Tibial nerve (tissue), 4 donors: ENCODE data around the gene TMEM62. TPM values are rescaled to one million over a fixed set of nuclear protein-coding genes. Genes with fewer than 3 reads are reported as not detected.

Experiments used
- DNase-seq, 2 donors: peaks; one replicate each; pipeline ENCODE4 v3.0.0-alpha.2; 2019; ENCODE audit warnings: low spot score in 2 of 2
- H3K27ac ChIP-seq, 4 donors: fragments of 200-600 bp; sonication (generic) in 3 of 4; one replicate each; pipeline ENCODE4 v1.5.1; 2017 to 2019; ENCODE audit warnings: mild to moderate bottlenecking in 1 of 4
- H3K27me3 ChIP-seq, 2 donors: fragments of 200-600 bp; sonication (generic) in 1 of 2; one replicate each; pipeline versions ENCODE4 v1.5.1 to v1.6.0; 2017 to 2019
- H3K36me3 ChIP-seq, 3 donors: fragments of 200-600 bp; sonication (generic); one replicate each; pipeline ENCODE4 v1.5.1; 2018 to 2019
- H3K4me1 ChIP-seq, 4 donors: fragments of 200-600 bp; sonication (generic) in 3 of 4; one replicate each; pipeline ENCODE4 v1.5.1; 2017 to 2019
- H3K4me3 ChIP-seq, 4 donors: fragments of 200-600 bp; sonication (generic) in 3 of 4; one replicate each; pipeline ENCODE4 v1.5.1; 2017 to 2019; ENCODE audit warnings: mild to moderate bottlenecking in 1 of 4, moderate library complexity in 1 of 4
- H3K9me3 ChIP-seq, 4 donors: fragments of 200-600 bp; sonication (generic) in 3 of 4; one replicate each; pipeline ENCODE4 v1.5.1; 2017 to 2019
- EP300 ChIP-seq, 2 donors: sonication (generic); formaldehyde crosslinking; IDR thresholded peaks; one replicate each; pipeline ENCODE4 v1.6.1; 2017; ENCODE audit warnings: antibody characterized with exemption in 2 of 2, mild to moderate bottlenecking in 1 of 2
- POLR2A ChIP-seq, 2 donors: fragments of 450-650 bp; IDR thresholded peaks; one replicate each; pipeline ENCODE4 v1.6.1; 2017; ENCODE audit warnings: antibody characterized with exemption in 2 of 2, mild to moderate bottlenecking in 2 of 2, moderate library complexity in 2 of 2
- WGBS, 2 donors: methylation state at CpG; one replicate each; pipeline ENCODE4 v1.1.5; 2018; 5-methylcytosine and 5-hydroxymethylcytosine counted together
- total RNA-seq, 4 donors: library from RNA; depleted of rRNA; stranded (reverse); fragments of >200 nt; gene quantifications; one replicate each; pipeline ENCODE4 v1.1.0, GENCODE V29; 2016
- TF ChIP-seq, protein P1 (sequence below), 5 experiments: fragments of 200-600 bp in 3 of 5; fragments of 450-650 bp in 2 of 5; sonication (generic) in 3 of 5; IDR thresholded peaks; one replicate each; pipeline ENCODE4 v1.5.1; 2016 to 2019; ENCODE audit warnings: antibody characterized with exemption in 5 of 5, mild to moderate bottlenecking in 3 of 5, moderate library complexity in 2 of 5

TMEM62 gene
- total RNA-seq, 4 donors from 2014 or later = 19.5 to 49.8 (median 35.6) TPM

DNA sequence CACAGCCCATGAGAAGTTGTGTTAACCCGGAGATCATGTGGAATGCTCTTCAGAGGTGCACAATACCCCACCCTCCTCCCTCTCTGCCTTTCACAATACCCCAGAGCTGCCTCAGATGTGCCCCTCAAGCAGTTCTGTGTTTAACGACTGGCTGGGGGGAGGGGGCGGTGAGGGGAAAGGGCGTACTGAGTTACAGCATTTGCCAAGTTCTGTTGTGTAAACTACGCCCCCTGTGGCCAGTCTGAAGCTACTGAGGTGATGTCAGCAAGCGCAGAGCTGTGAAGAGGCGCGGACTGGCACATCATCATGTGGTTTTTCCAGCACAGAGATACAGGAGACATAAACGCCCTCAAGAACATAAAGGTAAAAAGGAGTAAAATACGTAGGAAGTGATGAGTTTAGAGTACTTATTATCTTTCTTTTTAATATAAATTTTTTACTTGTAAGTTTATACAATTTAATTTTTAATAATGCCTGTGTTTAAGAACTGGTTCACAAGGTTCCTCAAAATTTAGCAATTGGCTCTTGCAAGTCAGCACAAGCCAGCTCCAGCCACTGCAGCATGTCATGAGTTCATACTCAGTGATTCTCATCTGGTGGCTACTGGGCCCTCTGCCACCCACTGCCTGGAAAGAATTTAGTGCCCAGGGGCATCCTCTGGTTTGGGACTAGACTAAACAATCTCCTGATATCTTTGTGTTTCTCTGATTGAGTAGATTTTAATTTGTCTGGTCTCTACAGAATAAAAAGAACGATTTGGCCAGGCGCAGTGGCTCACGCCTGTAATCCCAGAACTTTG is 85.7 kb downstream of the TMEM62 start:
- Histone ChIP-seq H3K36me3 (no peaks in the 10 kb centered on the region), H3K4me3 (no peak overlapping the region), H3K4me1 (no peaks in the 10 kb centered on the region), H3K27me3 (no peaks in the 10 kb centered on the region), H3K27ac (no peak overlapping the region), H3K9me3 (peaks cover 0 to 3% (median 0%) of the 10 kb centered on the region in 4 donors)
- TF ChIP-seq POLR2A (IDR thresholded peaks at IDR 0.05) = no peak
- TF ChIP-seq, protein P1, sequence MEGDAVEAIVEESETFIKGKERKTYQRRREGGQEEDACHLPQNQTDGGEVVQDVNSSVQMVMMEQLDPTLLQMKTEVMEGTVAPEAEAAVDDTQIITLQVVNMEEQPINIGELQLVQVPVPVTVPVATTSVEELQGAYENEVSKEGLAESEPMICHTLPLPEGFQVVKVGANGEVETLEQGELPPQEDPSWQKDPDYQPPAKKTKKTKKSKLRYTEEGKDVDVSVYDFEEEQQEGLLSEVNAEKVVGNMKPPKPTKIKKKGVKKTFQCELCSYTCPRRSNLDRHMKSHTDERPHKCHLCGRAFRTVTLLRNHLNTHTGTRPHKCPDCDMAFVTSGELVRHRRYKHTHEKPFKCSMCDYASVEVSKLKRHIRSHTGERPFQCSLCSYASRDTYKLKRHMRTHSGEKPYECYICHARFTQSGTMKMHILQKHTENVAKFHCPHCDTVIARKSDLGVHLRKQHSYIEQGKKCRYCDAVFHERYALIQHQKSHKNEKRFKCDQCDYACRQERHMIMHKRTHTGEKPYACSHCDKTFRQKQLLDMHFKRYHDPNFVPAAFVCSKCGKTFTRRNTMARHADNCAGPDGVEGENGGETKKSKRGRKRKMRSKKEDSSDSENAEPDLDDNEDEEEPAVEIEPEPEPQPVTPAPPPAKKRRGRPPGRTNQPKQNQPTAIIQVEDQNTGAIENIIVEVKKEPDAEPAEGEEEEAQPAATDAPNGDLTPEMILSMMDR (IDR thresholded peaks at IDR 0.05) = no peak
- TF ChIP-seq EP300 (IDR thresholded peaks at IDR 0.05) = no peak
- no peak for DNase-seq
- 37 to 43% methylated on average over 13 of the region's 13 CpGs for WGBS, 2 donors

DNA sequence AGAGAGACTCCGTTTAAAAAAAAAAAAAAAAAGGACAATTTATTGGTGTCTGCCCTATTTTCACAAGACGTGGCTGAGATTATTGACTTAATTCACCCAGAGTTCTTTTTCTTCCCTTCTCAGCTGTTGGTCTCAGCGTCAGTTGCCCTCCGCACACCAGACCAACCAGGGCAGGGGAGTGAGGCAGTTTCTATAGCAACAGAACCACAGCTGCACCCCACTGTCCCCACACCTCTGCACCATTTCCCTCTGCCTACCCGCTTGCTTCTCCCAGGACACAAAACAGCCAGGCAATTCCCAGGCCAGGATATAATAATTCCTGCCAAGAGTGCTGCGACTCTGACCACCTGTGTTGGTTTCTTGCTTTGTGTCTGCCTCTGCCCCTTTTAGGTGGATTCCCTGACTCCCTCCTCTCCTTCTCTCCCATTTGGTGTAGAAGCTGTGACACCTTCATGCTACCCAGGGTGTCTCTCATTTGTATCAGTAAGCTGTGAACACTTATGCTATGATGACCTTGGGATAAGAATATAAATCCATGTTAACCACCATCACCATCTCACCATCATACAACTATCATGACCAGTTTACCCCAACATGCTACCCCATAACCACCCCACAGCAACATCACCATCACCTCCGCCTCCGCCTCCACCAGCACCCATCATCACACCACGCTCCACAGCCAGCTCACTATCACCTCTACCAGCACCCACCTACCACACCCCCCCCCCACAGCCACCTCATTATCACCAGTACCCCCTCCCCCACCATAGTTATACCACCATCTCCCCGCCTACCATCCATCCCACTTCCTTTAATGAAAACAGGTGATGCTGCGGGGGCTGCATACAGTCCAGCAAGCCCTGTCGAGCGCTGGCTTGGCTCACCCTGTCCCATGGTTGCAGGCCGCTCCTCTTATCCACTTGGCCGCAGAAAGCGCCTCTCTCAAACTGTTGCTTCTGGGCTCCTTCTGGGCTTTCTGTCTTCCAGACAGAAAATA is 86.8 kb downstream of the TMEM62 start:
- no peak overlapping the region for H3K27ac ChIP-seq
- WGBS, 2 donors = 86 to 88% methylated on average over 16 of the region's 16 CpGs
- DNase-seq = no peak

DNA sequence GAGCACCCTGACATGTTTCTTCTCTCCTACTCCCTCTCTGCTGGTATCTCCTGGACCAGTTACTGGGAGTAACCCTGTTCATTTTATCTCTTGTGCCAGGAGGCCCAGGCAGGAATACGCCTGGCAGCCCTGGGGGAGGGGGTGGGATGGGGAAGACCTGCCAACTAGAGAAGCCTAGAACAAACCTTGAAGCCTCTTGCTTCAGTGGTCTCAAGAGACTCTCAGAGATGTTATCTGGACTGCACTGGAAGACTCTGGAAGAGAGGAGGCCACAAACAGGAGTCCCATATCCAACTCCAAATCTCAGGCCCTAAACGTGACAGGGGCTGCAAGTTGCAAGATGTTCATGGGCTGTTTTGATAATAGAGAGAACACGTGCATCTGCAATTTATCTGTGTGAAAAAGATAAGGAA is 87.6 kb downstream of the TMEM62 start, which contains the start of gene EPB42:
Gene EPB42 (minus strand): TSS at position 28 of the 413 bp plus-strand sequence. CDS start 193 bp downstream, outside the sequence.
- H3K27ac ChIP-seq = no peak within 1 kb of the TSS
- no peak for TF ChIP-seq EP300 (IDR thresholded peaks at IDR 0.05)
- TF ChIP-seq POLR2A (IDR thresholded peaks at IDR 0.05) = no peak
- TF ChIP-seq, protein P1 (IDR thresholded peaks at IDR 0.05) = no peak
- DNase-seq = no peak

More for the DNA sequence above, 86.8 kb downstream of the TMEM62 start:
- H3K9me3 ChIP-seq = peaks cover 0 to 3% (median 0%) of the 10 kb centered on the region in 4 donors
- H3K4me3 ChIP-seq = no peak overlapping the region
- H3K27me3 ChIP-seq = no peaks in the 10 kb centered on the region
- no peaks in the 10 kb centered on the region for H3K4me1 ChIP-seq
- no peaks in the 10 kb centered on the region for H3K36me3 ChIP-seq
- TF ChIP-seq EP300 (IDR thresholded peaks at IDR 0.05) (no peak), POLR2A (IDR thresholded peaks at IDR 0.05) (no peak)
- TF ChIP-seq, protein P1 (IDR thresholded peaks at IDR 0.05) = no peak

DNA sequence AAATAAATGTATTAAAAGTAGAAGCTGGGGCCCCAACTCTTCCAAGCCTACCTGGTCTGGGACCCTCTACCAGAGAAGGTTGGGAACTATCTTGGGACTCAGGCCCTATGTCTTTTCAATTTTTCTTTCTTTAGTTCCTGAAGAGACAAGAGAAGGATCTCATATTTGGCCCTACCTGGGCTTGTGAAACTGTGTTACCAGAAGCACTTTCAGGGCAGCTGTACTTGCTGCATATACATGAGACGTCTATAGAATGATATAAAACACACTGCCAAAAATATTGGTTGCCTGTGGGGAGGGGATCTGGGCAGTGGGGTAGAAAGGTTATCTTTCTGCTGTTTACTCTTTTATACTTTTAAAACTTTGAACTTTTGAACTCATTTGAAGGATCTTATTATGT is 88.0 kb downstream of the TMEM62 start:
- no peaks in the 10 kb centered on the region for H3K36me3 ChIP-seq
- no peak overlapping the region for H3K4me3 ChIP-seq
- TF ChIP-seq POLR2A (IDR thresholded peaks at IDR 0.05) = no peak
- TF ChIP-seq, protein P1 (IDR thresholded peaks at IDR 0.05) = no peak
- no peak for TF ChIP-seq EP300 (IDR thresholded peaks at IDR 0.05)
- no peak overlapping the region for H3K27ac ChIP-seq
- no peaks in the 10 kb centered on the region for H3K27me3 ChIP-seq
- no peaks in the 10 kb centered on the region for H3K4me1 ChIP-seq
- DNase-seq = no peak
- peaks cover 0 to 3% (median 0%) of the 10 kb centered on the region in 4 donors for H3K9me3 ChIP-seq
- 56% methylated on average over 1 of the region's 1 CpG for WGBS, 2 donors

More for the DNA sequence above, 87.6 kb downstream of the TMEM62 start, which contains the start of gene EPB42:
- WGBS, 2 donors = 78 to 81% methylated on average over 3 of the region's 3 CpGs
- peaks cover 0 to 3% (median 0%) of the 10 kb centered on the region in 4 donors for H3K9me3 ChIP-seq
- no peak within 1 kb of the TSS for H3K4me3 ChIP-seq
- no peaks in the 10 kb centered on the region for H3K36me3 ChIP-seq
- no peaks in the 10 kb centered on the region for H3K27me3 ChIP-seq
- H3K4me1 ChIP-seq = no peaks in the 10 kb centered on the region
